ENCODE results near the gene TECTB. TPM values are rescaled to one million over a fixed set of nuclear protein-coding genes. Genes with fewer than 3 reads are reported as not detected.

Gene TECTB
- not detected in 2 replicates for total RNA-seq (2022)
- Bru-seq, nascent RNA: not detected
- BruChase-seq, experiment 1, labeled RNA remaining after a 6-hour chase: not detected
- BruChase-seq, experiment 2, labeled RNA remaining after a 2-hour chase: not detected
- long read RNA-seq: 0 reads

- H3K27me3 Mint-ChIP-seq (ENCODE audit: unreplicated experiment): peaks cover 18% of the 10 kb centered on the region
- BruUV-seq (replicated peaks): no TSS peak
- H3K9me3 Mint-ChIP-seq (ENCODE audit: low read depth, unreplicated experiment): no peaks in the 10 kb centered on the region
- TF ChIP-seq CTCF (IDR thresholded peaks at IDR 0.05; ENCODE audit: unreplicated experiment): no peak
- CTCF ChIA-PET: no interaction called here
- no peak within 1 kb of the TSS for H3K4me3 Mint-ChIP-seq (ENCODE audit: low read depth, unreplicated experiment)
- no peak for DNase-seq
- H3K4me1 Mint-ChIP-seq (ENCODE audit: low read depth, unreplicated experiment): no peaks in the 10 kb centered on the region
- no peak within 1 kb of the TSS for H3K27ac Mint-ChIP-seq (ENCODE audit: unreplicated experiment)
- H3K36me3 Mint-ChIP-seq (ENCODE audit: insufficient read depth, unreplicated experiment): no peaks in the 10 kb centered on the region
- intact Hi-C loops (cut with micrococcal nuclease; ENCODE audit: unreplicated experiment): no loop called here
These were observed at the start of gene TECTB for GRCh38 chr10:112283100-112283499. TSS of gene TECTB (plus strand) at chr10:112283400. CDS start at chr10:112283735, 335 bp downstream.

- CTCF ChIA-PET: no interaction called here
- Mint-ChIP-seq H3K36me3 (ENCODE audit: insufficient read depth, unreplicated experiment) (no peaks in the 10 kb centered on the region), H3K4me1 (ENCODE audit: low read depth, unreplicated experiment) (peaks cover 4% of the 10 kb centered on the region), H3K4me3 (ENCODE audit: low read depth, unreplicated experiment) (no peak overlapping the region), H3K27ac (ENCODE audit: unreplicated experiment) (no peak overlapping the region), H3K9me3 (ENCODE audit: low read depth, unreplicated experiment) (no peaks in the 10 kb centered on the region), H3K27me3 (ENCODE audit: unreplicated experiment) (peaks cover 33% of the 10 kb centered on the region)
- BruUV-seq (replicated peaks): no TSS peak
- no peak for DNase-seq
- intact Hi-C loops (cut with micrococcal nuclease; ENCODE audit: unreplicated experiment): no loop called here
- no peak for TF ChIP-seq CTCF (IDR thresholded peaks at IDR 0.05; ENCODE audit: unreplicated experiment)
These were observed 48.1 kb upstream of the TECTB start for GRCh38 chr10:112235141-112235540.

GRCh38 chr10:112235920-112236319 lies 47.3 kb upstream of the TECTB start:
- DNase-seq: no peak
- BruUV-seq (replicated peaks): no TSS peak
- Mint-ChIP-seq H3K36me3 (ENCODE audit: insufficient read depth, unreplicated experiment) (no peaks in the 10 kb centered on the region), H3K9me3 (ENCODE audit: low read depth, unreplicated experiment) (peaks cover under 1% of the 10 kb centered on the region), H3K4me1 (ENCODE audit: low read depth, unreplicated experiment) (no peaks in the 10 kb centered on the region), H3K27ac (ENCODE audit: unreplicated experiment) (no peak overlapping the region), H3K4me3 (ENCODE audit: low read depth, unreplicated experiment) (no peak overlapping the region), H3K27me3 (ENCODE audit: unreplicated experiment) (peaks cover 39% of the 10 kb centered on the region)
- CTCF ChIA-PET: no interaction called here
- intact Hi-C loops (cut with micrococcal nuclease; ENCODE audit: unreplicated experiment): no loop called here
- TF ChIP-seq CTCF (IDR thresholded peaks at IDR 0.05; ENCODE audit: unreplicated experiment): no peak

- CTCF ChIA-PET: interaction anchor here (0.5 kb wide), 1 partner anchor 69 kb away, joined by 5 read pairs; no protein-coding TSS in a partner anchor
- Mint-ChIP-seq H3K27me3 (ENCODE audit: unreplicated experiment) (peaks cover 45% of the 10 kb centered on the region), H3K36me3 (ENCODE audit: insufficient read depth, unreplicated experiment) (no peaks in the 10 kb centered on the region), H3K9me3 (ENCODE audit: low read depth, unreplicated experiment) (peaks cover 3% of the 10 kb centered on the region), H3K27ac (ENCODE audit: unreplicated experiment) (no peak overlapping the region), H3K4me3 (ENCODE audit: low read depth, unreplicated experiment) (no peak overlapping the region), H3K4me1 (ENCODE audit: low read depth, unreplicated experiment) (no peaks in the 10 kb centered on the region)
- BruUV-seq (replicated peaks): no TSS peak
- intact Hi-C loops (cut with micrococcal nuclease; ENCODE audit: unreplicated experiment): no loop called here
- no peak for DNase-seq
- TF ChIP-seq CTCF (IDR thresholded peaks at IDR 0.05; ENCODE audit: unreplicated experiment): no peak
These were observed 46.7 kb upstream of the TECTB start for GRCh38 chr10:112236486-112236885.

Data from Calu3 (cell line).